ENCODE results near the gene SCUBE3.

Gene SCUBE3

GRCh38 chr6:35181308-35181932 is 32.3 kb upstream of the SCUBE3 start:
- no peak for DNase-seq (ENCODE audit: low read depth in 2 of 2, low spot score in 1 of 2)

- no peak for DNase-seq (ENCODE audit: low read depth in 2 of 2, low spot score in 1 of 2)
Observed at GRCh38 chr6:35181933-35182612, 31.7 kb upstream of the SCUBE3 start.

GRCh38 chr6:35183281-35183680 is 30.5 kb upstream of the SCUBE3 start:
- DNase-seq (ENCODE audit: low read depth in 2 of 2, low spot score in 1 of 2) = no peak

GRCh38 chr6:35183935-35184334 is 29.8 kb upstream of the SCUBE3 start:
- DNase-seq (ENCODE audit: low read depth in 2 of 2, low spot score in 1 of 2) = no peak

- DNase-seq (ENCODE audit: low read depth in 2 of 2, low spot score in 1 of 2) = no peak
Observed at GRCh38 chr6:35184580-35185301, 29.0 kb upstream of the SCUBE3 start.

- no peak for DNase-seq (ENCODE audit: low read depth in 2 of 2, low spot score in 1 of 2)
Observed at GRCh38 chr6:35185302-35185681, 28.5 kb upstream of the SCUBE3 start.

- DNase-seq (ENCODE audit: low read depth in 2 of 2, low spot score in 1 of 2) = no peak
Observed at GRCh38 chr6:35185971-35186370, 27.8 kb upstream of the SCUBE3 start.

GRCh38 chr6:35186571-35186970 is 27.2 kb upstream of the SCUBE3 start:
- DNase-seq (ENCODE audit: low read depth in 2 of 2, low spot score in 1 of 2) = no peak

- DNase-seq (ENCODE audit: low read depth in 2 of 2, low spot score in 1 of 2) = no peak
Observed at GRCh38 chr6:35188886-35189285, 24.9 kb upstream of the SCUBE3 start.

- DNase-seq (ENCODE audit: low read depth in 2 of 2, low spot score in 1 of 2) = no peak
Observed at GRCh38 chr6:35190306-35190705, 23.4 kb upstream of the SCUBE3 start.

GRCh38 chr6:35191889-35192288 is 21.9 kb upstream of the SCUBE3 start:
- no peak for DNase-seq (ENCODE audit: low read depth in 2 of 2, low spot score in 1 of 2)

GRCh38 chr6:35192301-35192860 is 21.4 kb upstream of the SCUBE3 start:
- DNase-seq (ENCODE audit: low read depth in 2 of 2, low spot score in 1 of 2) = no peak

- no peak for DNase-seq (ENCODE audit: low read depth in 2 of 2, low spot score in 1 of 2)
Observed at GRCh38 chr6:35194390-35194789, 19.4 kb upstream of the SCUBE3 start.

- DNase-seq (ENCODE audit: low read depth in 2 of 2, low spot score in 1 of 2) = no peak
Observed at GRCh38 chr6:35195120-35195780, 18.5 kb upstream of the SCUBE3 start.

GRCh38 chr6:35197196-35197595 is 16.6 kb upstream of the SCUBE3 start:
- no peak for DNase-seq (ENCODE audit: low read depth in 2 of 2, low spot score in 1 of 2)

- no peak for DNase-seq (ENCODE audit: low read depth in 2 of 2, low spot score in 1 of 2)
Observed at GRCh38 chr6:35199866-35200265, 13.9 kb upstream of the SCUBE3 start.

- DNase-seq (ENCODE audit: low read depth in 2 of 2, low spot score in 1 of 2) = no peak
Observed at GRCh38 chr6:35202066-35202546, 11.7 kb upstream of the SCUBE3 start.

GRCh38 chr6:35203152-35203670 is 10.5 kb upstream of the SCUBE3 start:
- DNase-seq (ENCODE audit: low read depth in 2 of 2, low spot score in 1 of 2) = no peak

GRCh38 chr6:35203680-35204079 is 10.1 kb upstream of the SCUBE3 start:
- no peak for DNase-seq (ENCODE audit: low read depth in 2 of 2, low spot score in 1 of 2)

- DNase-seq (ENCODE audit: low read depth in 2 of 2, low spot score in 1 of 2) = no peak
Observed at GRCh38 chr6:35206346-35206745, 7.4 kb upstream of the SCUBE3 start.

- DNase-seq (ENCODE audit: low read depth in 2 of 2, low spot score in 1 of 2) = no peak
Observed at GRCh38 chr6:35208419-35208818, 5.3 kb upstream of the SCUBE3 start.
